Effector memory CD4-positive, alpha-beta T cell (primary cell): ENCODE results near the gene TTC23.
"Not testable (repeated sequence)": the region's sequence is repeated elsewhere in the genome, so short reads cannot be mapped to it uniquely, and the experiment has no call there.

ENCODE experiments used
- DNase-seq, 3 donors: peaks; one replicate each; pipeline ENCODE4 v3.0.0-alpha.2; 2020
- H3K27ac ChIP-seq: 2 replicates; pipeline ENCODE4 v1.7.0; 2013; ENCODE audit warnings: mild to moderate bottlenecking, low read length, moderate library complexity; ENCODE audit not compliant: insufficient read depth, poor library complexity, severe bottlenecking
- H3K27me3 ChIP-seq: replicated peaks from 2 replicates; pipeline ENCODE4 v1.7.0; 2013; ENCODE audit warnings: mild to moderate bottlenecking, low read length; ENCODE audit not compliant: insufficient read depth, control insufficient read depth, poor library complexity, severe bottlenecking
- H3K36me3 ChIP-seq: 2 replicates; pipeline ENCODE4 v1.7.0; 2013; ENCODE audit warnings: mild to moderate bottlenecking, low read length, moderate library complexity; ENCODE audit not compliant: control insufficient read depth, insufficient read depth
- H3K4me1 ChIP-seq: 2 replicates; pipeline ENCODE4 v1.7.0; 2013; ENCODE audit warnings: low read length, mild to moderate bottlenecking; ENCODE audit not compliant: control insufficient read depth, insufficient read depth, poor library complexity, severe bottlenecking
- H3K4me3 ChIP-seq: 2 replicates; pipeline ENCODE4 v1.7.0; 2013; ENCODE audit warnings: low read length, low read depth, mild to moderate bottlenecking; ENCODE audit not compliant: insufficient read depth, poor library complexity, severe bottlenecking
- H3K9me3 ChIP-seq: 2 replicates; pipeline ENCODE4 v1.7.0; 2013; ENCODE audit warnings: mild to moderate bottlenecking, low read length, moderate library complexity; ENCODE audit not compliant: control insufficient read depth

Gene TTC23

GRCh38 chr15:99209326-99209725, 40.1 kb downstream of the TTC23 start:
- no peak for DNase-seq
- Histone ChIP-seq H3K4me3 (no peak overlapping the region), H3K27ac (no peak overlapping the region), H3K27me3 (no peaks in the 10 kb centered on the region), H3K4me1 (no peaks in the 10 kb centered on the region), H3K9me3 (no peaks in the 10 kb centered on the region), H3K36me3 (no peaks in the 10 kb centered on the region)

- Histone ChIP-seq H3K9me3 (no peaks in the 10 kb centered on the region), H3K27me3 (no peaks in the 10 kb centered on the region), H3K27ac (no peak overlapping the region), H3K36me3 (no peaks in the 10 kb centered on the region), H3K4me3 (no peak overlapping the region), H3K4me1 (no peaks in the 10 kb centered on the region)
- no peak for DNase-seq
These were observed 41.7 kb downstream of the TTC23 start for GRCh38 chr15:99207672-99208071.

- no peaks in the 10 kb centered on the region for H3K27me3 ChIP-seq
- no peaks in the 10 kb centered on the region for H3K36me3 ChIP-seq
- no peaks in the 10 kb centered on the region for H3K4me1 ChIP-seq
- H3K4me3 ChIP-seq, result no peak overlapping the region
- DNase-seq, result no peak
- no peaks in the 10 kb centered on the region for H3K9me3 ChIP-seq
- no peak overlapping the region for H3K27ac ChIP-seq
These were observed 47.2 kb downstream of the TTC23 start for GRCh38 chr15:99202176-99202552.

GRCh38 chr15:99201408-99202175, 47.8 kb downstream of the TTC23 start:
- Histone ChIP-seq H3K4me1 (no peaks in the 10 kb centered on the region), H3K36me3 (no peaks in the 10 kb centered on the region), H3K27ac (no peak overlapping the region), H3K4me3 (no peak overlapping the region), H3K27me3 (no peaks in the 10 kb centered on the region), H3K9me3 (no peaks in the 10 kb centered on the region)
- no peak for DNase-seq

- no peaks in the 10 kb centered on the region for H3K4me1 ChIP-seq
- DNase-seq, result no peak
- H3K36me3 ChIP-seq, result no peaks in the 10 kb centered on the region
- H3K4me3 ChIP-seq, result no peak overlapping the region
- no peaks in the 10 kb centered on the region for H3K9me3 ChIP-seq
- no peaks in the 10 kb centered on the region for H3K27me3 ChIP-seq
- H3K27ac ChIP-seq, result no peak overlapping the region
These were observed 51.5 kb downstream of the TTC23 start for GRCh38 chr15:99197856-99198255.

- H3K4me3 ChIP-seq, H3K27me3 ChIP-seq, H3K4me1 ChIP-seq, H3K27ac ChIP-seq, H3K9me3 ChIP-seq, DNase-seq, H3K36me3 ChIP-seq: not testable (repeated sequence)
These were observed 57.2 kb downstream of the TTC23 start for GRCh38 chr15:99192181-99192580.

DNA sequence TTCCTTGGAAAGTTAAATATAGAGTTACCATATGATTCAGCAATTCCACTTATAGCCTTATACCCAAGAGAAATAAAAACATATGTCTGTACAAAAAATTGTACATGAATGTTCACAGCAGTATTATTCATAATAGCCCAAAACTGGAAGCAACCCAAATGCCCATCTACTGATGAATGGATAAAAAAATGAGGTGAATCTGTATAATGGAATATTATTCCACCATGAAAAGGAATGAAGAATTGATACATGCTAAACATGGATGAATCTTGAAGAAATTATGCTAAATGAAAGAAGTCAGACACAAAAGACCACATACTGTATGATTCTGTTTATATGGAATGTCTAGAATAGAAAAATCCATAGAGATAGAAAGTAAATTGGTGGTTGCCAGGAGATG, 61.4 kb downstream of the TTC23 start:
- no peaks in the 10 kb centered on the region for H3K9me3 ChIP-seq
- DNase-seq, result no peak

GRCh38 chr15:99185414-99186130, 63.8 kb downstream of the TTC23 start:
- H3K36me3 ChIP-seq, result no peaks in the 10 kb centered on the region
- no peak overlapping the region for H3K27ac ChIP-seq
- no peaks in the 10 kb centered on the region for H3K27me3 ChIP-seq
- DNase-seq, result no peak
- H3K9me3 ChIP-seq, result no peaks in the 10 kb centered on the region
- H3K4me3 ChIP-seq, result no peak overlapping the region
- H3K4me1 ChIP-seq, result no peaks in the 10 kb centered on the region

More for the DNA sequence above, 61.4 kb downstream of the TTC23 start:
- H3K27me3 ChIP-seq, result no peaks in the 10 kb centered on the region
- no peak overlapping the region for H3K4me3 ChIP-seq
- no peaks in the 10 kb centered on the region for H3K36me3 ChIP-seq
- H3K4me1 ChIP-seq, result no peaks in the 10 kb centered on the region
- H3K27ac ChIP-seq, result no peak overlapping the region

- no peak overlapping the region for H3K27ac ChIP-seq
- no peak for DNase-seq
- no peak overlapping the region for H3K4me3 ChIP-seq
- H3K9me3 ChIP-seq, result no peaks in the 10 kb centered on the region
- no peaks in the 10 kb centered on the region for H3K27me3 ChIP-seq
- H3K36me3 ChIP-seq, result no peaks in the 10 kb centered on the region
- H3K4me1 ChIP-seq, result no peaks in the 10 kb centered on the region
These were observed 66.6 kb downstream of the TTC23 start for GRCh38 chr15:99182791-99183190.

GRCh38 chr15:99181545-99181971, 67.8 kb downstream of the TTC23 start:
- H3K27me3 ChIP-seq, result no peaks in the 10 kb centered on the region
- no peak overlapping the region for H3K27ac ChIP-seq
- no peaks in the 10 kb centered on the region for H3K36me3 ChIP-seq
- H3K4me3 ChIP-seq, result no peak overlapping the region
- no peak for DNase-seq
- no peaks in the 10 kb centered on the region for H3K9me3 ChIP-seq
- H3K4me1 ChIP-seq, result no peaks in the 10 kb centered on the region
